ENCODE results near the gene ATG4B.

DNA sequence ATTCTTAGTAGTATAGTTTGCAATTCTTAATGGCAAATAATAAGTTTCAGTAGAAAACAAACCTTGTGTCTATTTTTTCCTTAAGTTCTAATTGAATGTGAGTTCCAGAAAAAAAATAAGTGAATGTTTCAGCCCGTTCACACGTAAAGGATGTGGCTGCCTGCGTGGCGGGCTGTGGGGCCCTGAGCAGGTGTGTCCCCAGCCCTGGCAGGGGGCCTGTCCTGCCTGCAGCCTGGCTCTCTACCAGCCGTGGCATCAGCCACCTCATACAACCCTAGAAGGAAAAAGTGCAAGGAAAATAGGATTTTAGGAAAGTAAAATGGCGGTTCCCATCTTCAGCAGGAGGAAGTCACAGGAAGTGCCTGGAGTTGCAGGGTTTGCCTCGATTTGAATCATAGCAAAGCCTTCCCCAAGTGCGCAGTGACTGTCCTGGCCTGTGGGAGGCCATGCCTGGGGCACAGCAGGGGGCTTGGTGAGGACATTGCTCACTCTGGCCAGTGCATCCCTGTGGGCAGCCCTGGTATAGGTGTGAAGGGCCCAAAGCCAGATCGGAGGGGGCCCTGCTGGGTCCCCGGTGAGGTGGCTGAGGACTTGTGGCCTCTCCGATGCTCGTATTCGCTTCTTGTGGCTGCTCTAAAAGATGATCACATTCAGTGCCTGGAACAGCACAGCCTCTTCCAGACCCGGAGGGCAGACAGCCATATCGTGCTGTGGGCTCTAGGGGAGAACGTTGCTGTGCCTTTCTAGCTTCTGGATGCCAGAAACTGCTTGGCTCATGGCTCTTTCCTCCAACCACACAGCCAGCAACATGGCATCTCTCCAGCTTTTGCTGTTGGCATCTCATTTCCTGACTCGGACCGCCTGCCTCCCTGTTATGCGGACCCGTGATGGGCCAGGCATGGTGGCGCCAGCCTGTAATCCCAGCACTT, 36.6 kb downstream of the ATG4B start:
- TF ChIP-seq, protein P1, sequence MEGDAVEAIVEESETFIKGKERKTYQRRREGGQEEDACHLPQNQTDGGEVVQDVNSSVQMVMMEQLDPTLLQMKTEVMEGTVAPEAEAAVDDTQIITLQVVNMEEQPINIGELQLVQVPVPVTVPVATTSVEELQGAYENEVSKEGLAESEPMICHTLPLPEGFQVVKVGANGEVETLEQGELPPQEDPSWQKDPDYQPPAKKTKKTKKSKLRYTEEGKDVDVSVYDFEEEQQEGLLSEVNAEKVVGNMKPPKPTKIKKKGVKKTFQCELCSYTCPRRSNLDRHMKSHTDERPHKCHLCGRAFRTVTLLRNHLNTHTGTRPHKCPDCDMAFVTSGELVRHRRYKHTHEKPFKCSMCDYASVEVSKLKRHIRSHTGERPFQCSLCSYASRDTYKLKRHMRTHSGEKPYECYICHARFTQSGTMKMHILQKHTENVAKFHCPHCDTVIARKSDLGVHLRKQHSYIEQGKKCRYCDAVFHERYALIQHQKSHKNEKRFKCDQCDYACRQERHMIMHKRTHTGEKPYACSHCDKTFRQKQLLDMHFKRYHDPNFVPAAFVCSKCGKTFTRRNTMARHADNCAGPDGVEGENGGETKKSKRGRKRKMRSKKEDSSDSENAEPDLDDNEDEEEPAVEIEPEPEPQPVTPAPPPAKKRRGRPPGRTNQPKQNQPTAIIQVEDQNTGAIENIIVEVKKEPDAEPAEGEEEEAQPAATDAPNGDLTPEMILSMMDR (IDR thresholded peaks at IDR 0.05) = no peak
- no peak for TF ChIP-seq POLR2A (IDR thresholded peaks at IDR 0.05)

All from thyroid gland (tissue), 4 donors.